Thyroid gland (tissue), 4 donors: ENCODE data around the gene ARMC7. TPM values are rescaled to one million over a fixed set of nuclear protein-coding genes. Genes with fewer than 3 reads are reported as not detected.

Experiments
- DNase-seq, 2 donors: peaks; one replicate each; pipeline ENCODE4 v3.0.0-alpha.2; 2019
- H3K27ac ChIP-seq, 3 donors: fragments of 200-600 bp; sonication (generic); 1 replicate in 2 of 3; 2 replicates in 1 of 3; pipeline ENCODE4 v1.5.1; 2016 to 2019; ENCODE audit warnings: mild to moderate bottlenecking in 1 of 3, moderate library complexity in 1 of 3
- H3K27me3 ChIP-seq: fragments of 200-600 bp; sonication (generic); one replicate; pipeline ENCODE4 v1.5.1; 2019
- H3K36me3 ChIP-seq, 2 donors: fragments of 200-600 bp; sonication (generic); one replicate each; pipeline ENCODE4 v1.5.1; 2016 to 2019
- H3K4me1 ChIP-seq, 2 donors: fragments of 200-600 bp; sonication (generic); one replicate each; pipeline ENCODE4 v1.5.1; 2017 to 2019
- H3K4me3 ChIP-seq, 3 donors: fragments of 200-600 bp; sonication (generic); replicated peaks in 1 of 3; 1 replicate in 2 of 3; 2 replicates in 1 of 3; pipeline ENCODE4 v1.5.1; 2016; ENCODE audit warnings: mild to moderate bottlenecking in 1 of 3
- H3K9me3 ChIP-seq: fragments of 200-600 bp; sonication (generic); one replicate; pipeline ENCODE4 v1.5.1; 2017
- CTCF ChIP-seq, 6 experiments: fragments of 200-600 bp in 3 of 6; fragments of 450-650 bp in 3 of 6; sonication (generic) in 3 of 6; IDR thresholded peaks; one replicate each; pipeline ENCODE4 v1.5.1; 2016 to 2019; ENCODE audit warnings: antibody characterized with exemption in 6 of 6, mild to moderate bottlenecking in 2 of 6, inconsistent platforms in 1 of 6, moderate library complexity in 1 of 6
- POLR2A ChIP-seq, 2 donors: fragments of 450-650 bp; IDR thresholded peaks; one replicate each; pipeline ENCODE4 v1.6.1; 2017; ENCODE audit warnings: antibody characterized with exemption in 2 of 2, mild to moderate bottlenecking in 2 of 2, moderate library complexity in 1 of 2
- whole genome bisulfite sequencing, 2 donors: methylation state at CpG; one replicate each; pipeline ENCODE4 v1.1.5; 2017; 5-methylcytosine and 5-hydroxymethylcytosine counted together
- intact Hi-C: fragments of 100-400 bp; cut with DNase I; formaldehyde crosslinking; loops from one replicate; pipeline ENCODE4 v1.15.1; 2023
- total RNA-seq, 4 donors: library from RNA; depleted of rRNA; stranded (reverse); fragments of >200 nt; gene quantifications; one replicate each; pipeline ENCODE4 v1.2.3, GENCODE V29; 2016

Gene ARMC7
- total RNA-seq, result 10 to 100 TPM in 2 of 4 donors, 1 to 10 TPM in 2; 8.7 to 13.1 (median 10.5) TPM

- TF ChIP-seq POLR2A (IDR thresholded peaks at IDR 0.05) (peak in 1 of 2 donors; percentile 85), CTCF (IDR thresholded peaks at IDR 0.05) (peak in 1 of 6 experiments; percentile 5)
- no peaks in the 10 kb centered on the region for H3K9me3 ChIP-seq
- H3K27me3 ChIP-seq, result no peaks in the 10 kb centered on the region
- H3K4me3 ChIP-seq, result peak within 1 kb of the TSS; percentile 47 to 74 (median 66)
- peak within 1 kb of the TSS; percentile 56 to 76 (median 65) for H3K27ac ChIP-seq
- 0 to 1% methylated on average over 4 to 9 of the region's 68 CpGs for WGBS, 2 donors
- peaks cover 22 to 50% of the 10 kb centered on the region in 2 donors for H3K4me1 ChIP-seq
- intact Hi-C loops, result loop anchor here (5.0 kb wide), 3 partner anchors 47 to 147 kb away; partner anchors contain the start of gene SUMO2
- no peaks in the 10 kb centered on the region for H3K36me3 ChIP-seq
- DNase-seq, result peak; percentile 92 to 93
Observed at GRCh38 chr17:75109407-75110233, at the start of gene ARMC7. Gene ARMC7, plus strand, starts transcription at chr17:75109969. Its CDS starts 320 bp downstream, at chr17:75110289.

- Histone ChIP-seq H3K27ac (peak overlapping the region; percentile 59 to 81 (median 77)), H3K27me3 (no peaks in the 10 kb centered on the region), H3K9me3 (no peaks in the 10 kb centered on the region), H3K4me1 (peaks cover 20 to 37% of the 10 kb centered on the region in 2 donors), H3K4me3 (no peak overlapping the region), H3K36me3 (peaks cover 19 to 31% of the 10 kb centered on the region in 2 donors)
- TF ChIP-seq POLR2A (IDR thresholded peaks at IDR 0.05) (peak in 1 of 2 donors; percentile 5), CTCF (IDR thresholded peaks at IDR 0.05) (no peak)
- intact Hi-C loops, result loop anchor here (5.0 kb wide), 1 partner anchor 52 kb away; no protein-coding TSS in a partner anchor
- DNase-seq, result peak; percentile 89 to 91
- WGBS, 2 donors, result 31 to 67% methylated on average over 14 to 26 of the region's 26 CpGs
Observed at GRCh38 chr17:75060434-75061054, 49.2 kb upstream of the ARMC7 start.

- Histone ChIP-seq H3K4me1 (peaks cover 20 to 37% of the 10 kb centered on the region in 2 donors), H3K27ac (peak overlapping the region in 2 of 3 donors; percentile 77 to 81), H3K36me3 (peaks cover 19 to 31% of the 10 kb centered on the region in 2 donors), H3K4me3 (no peak overlapping the region), H3K27me3 (no peaks in the 10 kb centered on the region), H3K9me3 (no peaks in the 10 kb centered on the region)
- no peak for DNase-seq
- TF ChIP-seq POLR2A (IDR thresholded peaks at IDR 0.05) (no peak), CTCF (IDR thresholded peaks at IDR 0.05) (no peak)
- WGBS, 2 donors, result 94 to 99% methylated on average over 10 of the region's 10 CpGs
- intact Hi-C loops, result loop anchor here (5.0 kb wide), 1 partner anchor 51 kb away; no protein-coding TSS in a partner anchor
Observed at GRCh38 chr17:75061055-75061438, 48.7 kb upstream of the ARMC7 start.

GRCh38 chr17:75061618-75062017 is 48.2 kb upstream of the ARMC7 start:
- no peak for DNase-seq
- Histone ChIP-seq H3K36me3 (peaks cover 19 to 31% of the 10 kb centered on the region in 2 donors), H3K9me3 (no peaks in the 10 kb centered on the region), H3K4me1 (peaks cover 20 to 37% of the 10 kb centered on the region in 2 donors), H3K4me3 (no peak overlapping the region), H3K27me3 (no peaks in the 10 kb centered on the region), H3K27ac (peak overlapping the region in 1 of 3 donors; percentile 81)
- intact Hi-C loops, result loop anchor here (5.0 kb wide), 1 partner anchor 51 kb away; no protein-coding TSS in a partner anchor
- TF ChIP-seq CTCF (IDR thresholded peaks at IDR 0.05), result no peak
- TF ChIP-seq POLR2A (IDR thresholded peaks at IDR 0.05), result no peak
- 94 to 98% methylated on average over 5 to 8 of the region's 8 CpGs for WGBS, 2 donors
